NCI-H510A (cell line): ENCODE data around the gene SSRP1.

Source experiments
- DNase-seq: peaks from one replicate; lab custom pipeline; 2025; lab: John Stamatoyannopoulos, UW

The SSRP1 gene

DNA sequence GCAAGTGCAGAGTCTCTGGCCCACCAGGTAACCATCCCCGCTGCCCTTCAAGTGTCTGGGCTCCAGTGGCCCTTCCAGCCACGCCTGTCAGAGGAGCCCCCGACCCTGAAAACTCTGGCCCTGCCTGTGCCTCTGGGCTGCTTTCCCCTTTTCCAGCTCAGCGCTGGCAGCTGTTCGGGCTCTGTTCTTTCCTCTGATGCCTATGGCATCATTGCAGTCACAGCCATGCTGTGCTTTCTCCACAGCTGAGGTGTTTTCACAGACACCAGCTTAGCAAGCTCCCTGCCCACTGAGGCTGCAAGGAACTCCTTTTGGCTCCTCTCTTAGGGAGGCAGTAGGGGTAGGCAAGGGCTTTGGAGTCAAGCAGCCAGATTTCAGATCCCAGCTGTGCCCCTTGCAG is 23.7 kb upstream of the SSRP1 start:
- DNase-seq, result no peak

GRCh38 chr11:57358991-57359390 is 23.3 kb upstream of the SSRP1 start:
- DNase-seq, result no peak

DNA sequence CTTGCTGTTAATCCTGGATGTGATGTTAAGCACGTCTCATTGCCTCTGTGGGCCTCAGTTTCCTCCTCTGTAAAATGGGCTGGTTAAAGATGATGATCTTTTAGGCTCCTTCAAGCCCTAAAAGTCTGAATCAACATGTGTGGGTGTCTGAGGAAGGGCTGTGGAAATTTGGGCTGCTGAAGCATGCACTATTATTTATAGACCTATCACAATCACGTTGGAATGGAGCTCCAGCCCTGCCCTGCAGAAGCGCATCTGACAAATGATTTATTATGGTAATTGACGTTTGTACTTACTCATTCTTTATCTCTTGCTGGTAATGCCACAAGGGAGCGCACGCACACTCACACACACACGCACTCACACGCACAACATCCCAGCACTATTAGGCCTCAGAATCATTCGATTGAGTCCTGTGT is 22.9 kb upstream of the SSRP1 start:
- DNase-seq, result no peak

GRCh38 chr11:57357856-57358255 is 22.2 kb upstream of the SSRP1 start:
- DNase-seq, result no peak

DNA sequence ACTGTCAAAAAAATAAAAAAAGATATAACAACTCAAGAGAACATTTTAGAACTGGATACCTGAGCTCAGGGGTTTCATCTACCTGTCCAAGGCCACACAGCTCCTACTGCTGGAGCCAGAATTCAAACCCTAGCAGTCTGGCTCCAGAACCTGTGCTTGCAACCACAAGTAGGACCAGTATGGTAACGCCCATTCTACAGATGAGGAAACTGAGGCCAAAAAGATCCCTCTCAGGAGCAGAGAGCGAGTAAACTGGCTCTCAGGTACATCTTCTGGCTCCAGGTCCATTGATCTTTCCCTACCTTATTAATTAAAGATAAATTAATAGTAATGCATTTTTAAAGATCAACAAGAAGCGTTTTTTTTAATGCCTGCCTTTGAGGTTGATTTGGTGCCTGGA is 21.6 kb upstream of the SSRP1 start:
- no peak for DNase-seq

DNA sequence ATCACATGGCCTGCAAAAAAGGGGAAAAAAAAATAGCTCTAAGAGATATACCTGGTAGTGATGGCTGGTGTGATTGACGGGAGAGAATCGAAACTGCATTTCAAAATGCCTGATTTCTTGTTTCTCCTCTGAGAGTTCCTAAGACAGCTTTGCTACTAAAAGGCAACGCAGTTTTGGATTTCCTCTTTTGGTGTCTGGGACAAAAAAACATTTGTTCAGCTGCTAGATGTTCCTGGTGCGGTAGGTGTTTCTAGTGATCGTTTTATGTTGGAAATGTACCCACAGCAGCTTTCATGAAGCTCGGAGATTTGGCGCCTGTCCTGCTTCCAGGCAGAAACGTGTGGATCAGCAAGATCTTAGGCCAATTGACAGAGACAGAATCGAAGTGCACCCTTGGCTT is 20.6 kb upstream of the SSRP1 start:
- DNase-seq, result no peak

DNA sequence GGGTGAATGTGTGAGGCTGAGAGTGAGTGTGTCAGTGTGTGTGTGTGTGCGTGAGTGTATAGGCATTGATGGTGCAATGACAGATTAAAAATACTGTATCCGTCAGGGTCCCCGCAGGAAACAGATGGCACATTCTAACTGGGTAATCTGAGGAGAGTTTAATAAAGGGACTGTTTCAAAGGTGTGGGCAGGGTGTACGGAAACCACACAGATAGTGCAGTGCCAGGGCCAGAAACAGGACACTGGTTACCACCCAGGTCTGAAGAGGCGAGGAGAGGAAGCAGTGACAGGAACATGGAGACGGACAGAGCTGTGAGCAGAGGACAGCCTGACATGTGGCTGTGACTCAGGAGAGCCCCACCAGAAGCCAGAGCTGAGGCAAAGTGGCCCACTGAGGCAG is 19.0 kb upstream of the SSRP1 start:
- no peak for DNase-seq

DNA sequence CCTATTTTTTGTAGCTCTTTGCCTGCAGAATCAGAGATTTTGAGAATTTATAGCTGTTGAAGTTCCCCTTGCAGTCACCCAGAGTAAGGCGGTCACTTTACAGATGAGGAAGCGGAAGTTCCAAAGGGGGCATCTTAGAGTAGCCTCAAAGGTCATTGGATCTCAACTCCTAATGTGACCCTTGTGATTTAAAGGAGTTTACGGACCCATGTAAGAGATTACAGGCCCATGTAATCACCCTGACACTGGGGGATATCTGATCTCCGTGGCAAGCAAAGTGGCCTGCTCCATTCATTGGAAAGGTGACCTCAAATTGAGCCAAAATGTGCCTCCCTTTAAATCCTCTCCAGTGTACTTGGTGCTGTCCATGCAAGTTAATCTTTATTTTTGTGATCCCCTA is 18.2 kb upstream of the SSRP1 start:
- DNase-seq, result no peak

DNA sequence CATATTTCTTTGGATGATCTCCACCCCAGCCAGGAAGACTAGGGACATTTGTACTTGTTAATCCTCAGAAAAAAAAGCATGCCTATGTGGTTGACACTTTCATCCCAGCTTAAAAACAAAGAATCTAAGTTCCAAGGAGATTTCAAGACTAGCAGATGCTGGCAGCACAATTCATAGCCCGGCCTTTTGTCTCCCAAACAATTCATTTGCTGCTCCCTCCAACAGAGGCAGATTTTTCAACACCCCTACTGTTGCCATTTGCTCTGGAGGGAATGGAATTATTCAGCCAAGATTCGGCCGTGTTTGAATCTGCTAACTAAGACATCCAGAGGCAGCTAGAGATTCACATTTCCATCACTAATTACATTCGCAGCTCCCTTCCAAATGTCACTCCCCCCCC is 17.8 kb upstream of the SSRP1 start:
- no peak for DNase-seq

- DNase-seq, result no peak
Measured at GRCh38 chr11:57353036-57353435, 17.3 kb upstream of the SSRP1 start.

DNA sequence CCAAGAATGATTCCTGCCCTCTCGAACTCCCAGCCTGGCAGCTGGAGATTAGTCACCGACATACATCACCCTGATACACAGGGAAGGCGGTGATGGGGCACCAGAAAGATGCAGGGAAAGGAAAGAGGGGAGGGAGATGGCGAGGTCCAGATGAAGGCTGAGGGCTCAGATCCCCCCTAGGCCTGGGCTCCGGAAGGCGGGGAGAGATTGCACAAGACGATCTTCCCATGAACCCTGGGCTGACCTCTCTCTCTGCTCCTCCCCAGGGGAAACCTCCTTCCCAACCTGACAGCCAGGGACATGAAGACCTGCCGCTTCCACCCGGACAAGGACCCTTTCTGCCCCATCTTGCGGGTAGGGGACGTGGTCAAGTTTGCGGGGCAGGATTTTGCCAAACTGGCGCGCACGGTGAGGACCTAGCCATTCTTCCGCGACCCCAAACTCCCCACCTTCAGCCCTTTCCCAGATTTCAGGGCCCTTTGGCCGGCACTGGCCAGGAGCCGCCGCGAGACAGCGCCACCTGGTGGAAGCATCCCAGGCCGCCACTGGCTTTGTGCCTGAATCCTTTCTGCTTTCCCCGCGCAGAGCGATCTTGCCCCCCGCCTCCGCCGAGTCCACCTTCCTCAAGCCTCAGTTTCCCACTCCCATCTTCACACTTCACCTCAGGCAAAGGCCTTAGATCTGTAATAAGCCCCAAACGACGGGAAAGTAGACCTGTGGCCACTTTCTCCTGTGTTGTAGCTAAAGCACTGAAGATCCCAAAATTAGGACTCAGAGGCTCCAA is 14.0 kb upstream of the SSRP1 start:
- DNase-seq, result peak; percentile 4

- no peak for DNase-seq
Measured at GRCh38 chr11:57348636-57349313, 13.1 kb upstream of the SSRP1 start.

DNA sequence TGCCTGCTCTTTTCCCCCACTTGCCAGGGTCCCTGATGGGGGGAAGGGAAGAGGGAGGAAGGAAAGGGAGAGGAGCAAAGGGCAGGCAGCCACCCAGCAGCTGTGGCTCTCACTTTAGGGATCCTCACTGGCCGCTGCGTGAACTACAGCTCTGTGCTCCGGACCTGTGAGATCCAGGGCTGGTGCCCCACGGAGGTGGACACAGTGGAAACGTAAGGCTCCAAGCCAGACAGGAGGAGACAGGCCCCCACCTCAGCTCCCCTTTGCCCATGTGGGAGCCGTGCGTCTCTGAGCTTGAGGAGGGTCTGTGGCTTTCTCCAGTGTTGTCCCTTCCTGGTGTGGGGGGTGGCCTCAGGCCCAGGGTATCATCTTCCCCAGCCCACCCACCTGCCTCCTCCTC is 12.4 kb upstream of the SSRP1 start:
- DNase-seq, result no peak

- no peak for DNase-seq
Measured at GRCh38 chr11:57347336-57347735, 11.6 kb upstream of the SSRP1 start.

GRCh38 chr11:57345555-57346211 is 10.0 kb upstream of the SSRP1 start:
- peak; percentile 65 for DNase-seq

DNA sequence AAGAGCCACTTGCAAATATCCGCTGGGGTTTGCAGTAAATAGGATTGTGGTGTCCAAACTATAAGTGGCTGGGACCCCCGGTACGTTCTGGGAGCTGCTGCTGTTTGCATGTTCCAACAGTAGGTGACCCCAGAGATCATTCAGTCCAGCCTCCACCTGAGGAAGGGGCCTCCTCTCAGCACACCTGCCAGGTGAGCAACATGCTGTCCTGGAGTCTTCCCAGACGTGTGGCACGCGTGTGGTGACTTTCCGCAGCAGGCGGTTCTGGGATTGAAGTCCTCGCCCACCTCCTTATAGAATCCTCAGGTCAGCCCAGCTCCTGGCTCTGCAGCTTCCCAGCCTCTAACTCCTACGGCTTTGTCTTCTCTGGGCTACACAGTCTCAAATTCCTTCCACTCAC is 9.1 kb upstream of the SSRP1 start:
- DNase-seq, result no peak

DNA sequence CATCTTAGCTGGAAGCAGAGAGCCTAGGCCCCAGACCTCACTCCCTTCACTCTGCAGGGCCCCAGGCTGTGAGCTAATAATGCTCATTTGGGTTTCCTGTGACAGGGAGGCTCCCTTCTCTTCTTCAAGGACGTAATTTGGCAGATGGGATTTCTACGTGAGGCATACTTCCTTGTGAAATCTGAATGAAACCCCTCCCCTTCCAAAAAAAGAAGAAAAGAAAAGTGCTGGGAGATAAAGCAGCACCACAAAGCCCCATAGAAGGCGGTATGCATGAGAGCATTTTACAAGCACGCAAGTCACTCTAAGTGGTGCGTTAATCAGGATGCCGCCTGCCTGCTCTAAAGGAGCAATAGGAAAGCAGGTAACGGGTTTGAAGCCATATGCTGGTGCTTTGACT is 8.1 kb upstream of the SSRP1 start:
- DNase-seq, result peak; percentile 9

DNA sequence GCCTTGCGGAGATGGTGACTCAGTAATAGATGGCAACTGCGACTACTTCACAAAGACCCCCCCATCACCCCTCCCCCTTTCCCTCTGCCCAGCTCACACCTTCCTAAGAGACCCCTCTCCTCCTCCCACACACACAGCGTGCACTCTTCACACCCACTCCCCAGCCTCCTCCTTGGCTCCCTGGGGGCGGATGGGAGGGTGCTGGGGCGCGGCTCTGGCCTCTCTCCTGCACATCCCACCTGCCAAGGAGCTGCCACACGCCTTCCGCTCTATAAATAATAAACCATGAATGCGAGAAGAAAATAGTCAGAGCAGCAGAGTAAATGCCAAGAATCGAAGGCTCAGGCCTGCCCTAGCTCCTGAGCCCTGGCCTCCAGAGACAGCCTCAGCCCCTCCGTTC is 7.0 kb upstream of the SSRP1 start:
- no peak for DNase-seq

- DNase-seq, result no peak
Measured at GRCh38 chr11:57341250-57341808, 5.6 kb upstream of the SSRP1 start.

- DNase-seq, result peak; percentile 2
Measured at GRCh38 chr11:57340039-57340615, 4.4 kb upstream of the SSRP1 start.

DNA sequence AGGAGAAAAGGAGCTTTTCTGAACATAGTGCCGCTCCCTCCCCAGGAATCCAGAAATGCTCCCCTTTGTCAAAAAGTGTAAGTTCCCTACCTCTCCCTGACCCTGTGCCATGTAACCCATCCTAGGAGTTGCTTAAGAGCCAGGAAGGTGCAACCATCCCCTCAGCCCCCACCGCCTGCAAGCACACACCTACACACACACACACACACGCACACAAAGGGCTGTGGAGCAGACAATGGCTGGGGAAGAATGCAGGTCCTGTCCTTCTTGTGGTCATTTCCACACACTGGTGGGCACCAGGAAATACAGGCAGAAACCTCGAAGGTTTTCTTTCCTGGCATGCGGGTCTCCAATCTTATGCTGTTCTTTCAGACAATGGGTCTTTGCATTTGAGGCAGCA is 3.6 kb upstream of the SSRP1 start:
- no peak for DNase-seq

DNA sequence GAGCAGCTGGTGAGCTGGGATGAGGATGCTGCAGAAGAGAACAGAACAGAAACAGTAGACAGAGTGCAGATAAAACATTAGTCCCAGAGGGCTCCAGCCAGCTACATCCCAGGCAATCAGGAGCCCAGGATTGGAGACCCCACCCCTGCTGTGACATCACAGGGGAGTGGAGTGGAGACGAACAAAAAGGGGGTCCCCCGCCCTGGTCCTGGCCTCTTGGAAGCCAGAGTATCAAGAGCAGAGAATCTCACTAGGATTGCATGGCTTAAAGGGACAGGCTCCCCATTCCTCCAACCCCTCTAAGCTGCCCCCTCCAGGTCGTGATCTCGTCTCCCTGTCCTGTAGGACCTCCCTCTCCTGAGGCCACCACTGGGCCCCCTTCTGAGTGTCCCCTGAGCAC is 2.5 kb upstream of the SSRP1 start, which contains the start of gene P2RX3:
Gene P2RX3, plus strand, starts transcription at position 211 of the 400 bp plus-strand sequence. CDS start 199 bp downstream, outside the sequence.
- no peak for DNase-seq
